Panc1 (cell line): ENCODE measurements around the gene SOX18. TPM values are rescaled to one million over a fixed set of nuclear protein-coding genes. Genes with fewer than 3 reads are reported as not detected.

Source experiments
- ATAC-seq: fragments of 200-7000 bp; cut with Tn5 transposase; 2 replicates; pipeline ENCODE4 v1.9.1; 2020; ENCODE audit warnings: mild to moderate bottlenecking, moderate library complexity
- BruUV-seq: library from RNA; stranded (reverse); fragments of 400-500 nt; replicated peaks from 2 replicates; lab custom pipeline; 2021; lab: Mats Ljungman, UMichigan
- CTCF ChIA-PET: fragments of 300-600 bp; sonication (Branson Sonifier 250); formaldehyde crosslinking; loops from one replicate; lab custom pipeline; 2022; ENCODE audit warnings: antibody characterized with exemption; lab: Charles Lee
- POLR2A ChIA-PET: fragments of 300-600 bp; sonication (Branson Sonifier 250); formaldehyde crosslinking; loops from one replicate; lab custom pipeline; 2022; ENCODE audit warnings: antibody characterized with exemption; lab: Charles Lee
- DNase-seq: peaks from one replicate; pipeline ENCODE4 v3.0.0-alpha.2; 2010; ENCODE audit warnings: low read depth, low spot score
- H3K27ac ChIP-seq: 2 replicates; pipeline ENCODE4 v1.5.1; 2011; ENCODE audit warnings: mild to moderate bottlenecking, low read length, inconsistent platforms
- H3K27me3 ChIP-seq: fragments of 200-500 bp; sonication (Bioruptor generic); 2 replicates; pipeline ENCODE4 v1.6.0; 2014; ENCODE audit warnings: low read length, inconsistent platforms; ENCODE audit not compliant: control insufficient read depth, insufficient read depth
- H3K36me3 ChIP-seq: fragments of 200-500 bp; sonication (Bioruptor generic); 2 replicates; pipeline ENCODE4 v1.5.1; 2014; ENCODE audit warnings: inconsistent platforms, mild to moderate bottlenecking, low read length, moderate library complexity; ENCODE audit not compliant: control insufficient read depth, insufficient read depth
- H3K4me1 ChIP-seq: 2 replicates; pipeline ENCODE4 v1.5.1; 2011; ENCODE audit warnings: inconsistent platforms, mild to moderate bottlenecking, low read length, moderate library complexity; ENCODE audit not compliant: control insufficient read depth, insufficient read depth
- H3K4me3 ChIP-seq, 2 experiments: 2 replicates each; pipeline ENCODE4 v1.5.1; 2011 to 2012; ENCODE audit warnings: low read depth in 2 of 2, low read length in 2 of 2, mild to moderate bottlenecking in 2 of 2, inconsistent platforms in 1 of 2, moderate library complexity in 1 of 2
- H3K9me3 ChIP-seq: fragments of 200-500 bp; sonication (Bioruptor generic); 2 replicates; pipeline ENCODE4 v1.5.1; 2014; ENCODE audit warnings: low read depth, mild to moderate bottlenecking, inconsistent platforms, low read length, moderate library complexity; ENCODE audit not compliant: control insufficient read depth, insufficient read depth
- POLR2AphosphoS5 ChIP-seq: IDR thresholded peaks from 2 replicates; pipeline ENCODE4 v1.6.1; 2012; ENCODE audit warnings: mild to moderate bottlenecking, low read depth, low read length, moderate library complexity
- SIN3A ChIP-seq: IDR thresholded peaks from 2 replicates; pipeline ENCODE4 v1.6.1; 2012; ENCODE audit warnings: low read depth, mild to moderate bottlenecking, low read length, moderate library complexity, borderline replicate concordance; ENCODE audit not compliant: insufficient read depth
- TCF7L2 ChIP-seq: IDR thresholded peaks from 2 replicates; pipeline ENCODE4 v1.6.1; 2011; ENCODE audit warnings: mild to moderate bottlenecking, low read depth, low read length, inconsistent platforms
- in situ Hi-C: cut with HindIII; loops from 2 replicates; pipeline ENCODE4 v1.10.0; 2016; ENCODE audit warnings: low sequenced_read_pairs, low pct_unique_long_range_greater_than_20kb
- intact Hi-C: fragments of 100-400 bp; cut with micrococcal nuclease; formaldehyde crosslinking; loops from one replicate; pipeline ENCODE4 v1.10.0; 2022; ENCODE audit not compliant: unreplicated experiment
- total RNA-seq: library from RNA; stranded (reverse); gene quantifications from one replicate; pipeline ENCODE4 v1.2.1, GENCODE V29; 2021; ENCODE audit not compliant: unreplicated experiment
- TF ChIP-seq, protein P1 (sequence below), 2 experiments: IDR thresholded peaks; 2 replicates each; pipeline ENCODE4 v1.6.1; 2011 to 2012; ENCODE audit warnings: low read depth in 2 of 2, control low read depth in 1 of 2, low read length in 1 of 2, mild to moderate bottlenecking in 1 of 2, moderate library complexity in 1 of 2; ENCODE audit not compliant: insufficient read depth in 1 of 2
- TF ChIP-seq, protein P2 (sequence below): fragments of 450-650 bp; IDR thresholded peaks from 2 replicates; pipeline ENCODE4 v1.5.1; 2017; ENCODE audit warnings: mild to moderate bottlenecking

Gene SOX18
- total RNA-seq, 1 experiment from 2014 or later = 18.7 TPM

DNA sequence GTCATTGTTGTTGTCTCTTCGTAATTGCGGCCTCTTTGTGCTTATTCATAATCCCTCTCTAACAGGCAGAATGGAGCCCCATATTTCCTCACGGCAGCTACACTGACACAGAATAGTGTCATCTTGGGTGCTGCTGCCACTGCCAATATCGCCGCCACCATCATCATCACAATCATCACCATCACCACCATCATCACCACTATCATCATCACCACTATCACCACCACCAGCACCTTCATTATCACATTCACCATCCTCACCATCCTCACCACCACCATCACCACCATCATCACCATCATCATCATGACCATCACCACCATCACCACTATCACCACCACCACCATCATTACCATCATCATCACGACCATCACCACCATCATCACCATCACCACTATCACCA is 47.1 kb upstream of the SOX18 start:
- no peaks in the 10 kb centered on the region for H3K9me3 ChIP-seq
- H3K4me1 ChIP-seq = no peaks in the 10 kb centered on the region
- no peak overlapping the region for H3K27ac ChIP-seq
- ATAC-seq (no peak), DNase-seq (no peak)
- no peaks in the 10 kb centered on the region for H3K36me3 ChIP-seq
- in situ Hi-C loops (no loop called here), intact Hi-C loops (no loop called here)
- no peak overlapping the region for H3K4me3 ChIP-seq
- POLR2A ChIA-PET = no interaction called here
- no TSS peak for BruUV-seq
- TF ChIP-seq TCF7L2 = no peak
- no peak for TF ChIP-seq POLR2AphosphoS5
- TF ChIP-seq, protein P1, sequence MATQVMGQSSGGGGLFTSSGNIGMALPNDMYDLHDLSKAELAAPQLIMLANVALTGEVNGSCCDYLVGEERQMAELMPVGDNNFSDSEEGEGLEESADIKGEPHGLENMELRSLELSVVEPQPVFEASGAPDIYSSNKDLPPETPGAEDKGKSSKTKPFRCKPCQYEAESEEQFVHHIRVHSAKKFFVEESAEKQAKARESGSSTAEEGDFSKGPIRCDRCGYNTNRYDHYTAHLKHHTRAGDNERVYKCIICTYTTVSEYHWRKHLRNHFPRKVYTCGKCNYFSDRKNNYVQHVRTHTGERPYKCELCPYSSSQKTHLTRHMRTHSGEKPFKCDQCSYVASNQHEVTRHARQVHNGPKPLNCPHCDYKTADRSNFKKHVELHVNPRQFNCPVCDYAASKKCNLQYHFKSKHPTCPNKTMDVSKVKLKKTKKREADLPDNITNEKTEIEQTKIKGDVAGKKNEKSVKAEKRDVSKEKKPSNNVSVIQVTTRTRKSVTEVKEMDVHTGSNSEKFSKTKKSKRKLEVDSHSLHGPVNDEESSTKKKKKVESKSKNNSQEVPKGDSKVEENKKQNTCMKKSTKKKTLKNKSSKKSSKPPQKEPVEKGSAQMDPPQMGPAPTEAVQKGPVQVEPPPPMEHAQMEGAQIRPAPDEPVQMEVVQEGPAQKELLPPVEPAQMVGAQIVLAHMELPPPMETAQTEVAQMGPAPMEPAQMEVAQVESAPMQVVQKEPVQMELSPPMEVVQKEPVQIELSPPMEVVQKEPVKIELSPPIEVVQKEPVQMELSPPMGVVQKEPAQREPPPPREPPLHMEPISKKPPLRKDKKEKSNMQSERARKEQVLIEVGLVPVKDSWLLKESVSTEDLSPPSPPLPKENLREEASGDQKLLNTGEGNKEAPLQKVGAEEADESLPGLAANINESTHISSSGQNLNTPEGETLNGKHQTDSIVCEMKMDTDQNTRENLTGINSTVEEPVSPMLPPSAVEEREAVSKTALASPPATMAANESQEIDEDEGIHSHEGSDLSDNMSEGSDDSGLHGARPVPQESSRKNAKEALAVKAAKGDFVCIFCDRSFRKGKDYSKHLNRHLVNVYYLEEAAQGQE (IDR thresholded peaks at IDR 0.05; ENCODE audit: insufficient read depth in 1 of 2, low read depth in 2 of 2, low read length in 1 of 2) = no peak
- no peaks in the 10 kb centered on the region for H3K27me3 ChIP-seq
- CTCF ChIA-PET = no interaction called here

DNA sequence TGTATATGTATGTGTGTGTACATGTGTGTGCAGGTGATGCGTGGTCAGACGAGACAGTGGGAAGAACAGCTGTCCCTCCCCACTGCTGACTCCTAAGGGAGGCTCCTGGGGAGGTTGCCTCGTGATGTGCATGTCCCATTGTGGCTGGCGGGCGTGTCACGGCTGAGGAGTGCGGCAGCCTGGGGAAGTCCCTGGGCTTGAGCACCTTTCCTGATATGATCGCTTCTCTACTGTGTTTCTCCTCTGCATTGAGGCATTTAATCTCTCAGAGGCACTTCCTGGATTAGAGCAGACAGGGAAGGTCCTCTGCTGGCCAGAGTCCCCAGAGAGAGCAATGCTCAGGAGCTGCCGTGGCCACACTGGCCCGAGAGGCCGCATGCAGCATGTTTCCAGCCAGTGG is 46.5 kb upstream of the SOX18 start:
- BruUV-seq = no TSS peak
- ChIA-PET CTCF (no interaction called here), POLR2A (no interaction called here)
- no peak for TF ChIP-seq POLR2AphosphoS5
- TF ChIP-seq, protein P2, sequence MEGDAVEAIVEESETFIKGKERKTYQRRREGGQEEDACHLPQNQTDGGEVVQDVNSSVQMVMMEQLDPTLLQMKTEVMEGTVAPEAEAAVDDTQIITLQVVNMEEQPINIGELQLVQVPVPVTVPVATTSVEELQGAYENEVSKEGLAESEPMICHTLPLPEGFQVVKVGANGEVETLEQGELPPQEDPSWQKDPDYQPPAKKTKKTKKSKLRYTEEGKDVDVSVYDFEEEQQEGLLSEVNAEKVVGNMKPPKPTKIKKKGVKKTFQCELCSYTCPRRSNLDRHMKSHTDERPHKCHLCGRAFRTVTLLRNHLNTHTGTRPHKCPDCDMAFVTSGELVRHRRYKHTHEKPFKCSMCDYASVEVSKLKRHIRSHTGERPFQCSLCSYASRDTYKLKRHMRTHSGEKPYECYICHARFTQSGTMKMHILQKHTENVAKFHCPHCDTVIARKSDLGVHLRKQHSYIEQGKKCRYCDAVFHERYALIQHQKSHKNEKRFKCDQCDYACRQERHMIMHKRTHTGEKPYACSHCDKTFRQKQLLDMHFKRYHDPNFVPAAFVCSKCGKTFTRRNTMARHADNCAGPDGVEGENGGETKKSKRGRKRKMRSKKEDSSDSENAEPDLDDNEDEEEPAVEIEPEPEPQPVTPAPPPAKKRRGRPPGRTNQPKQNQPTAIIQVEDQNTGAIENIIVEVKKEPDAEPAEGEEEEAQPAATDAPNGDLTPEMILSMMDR = no peak
- TF ChIP-seq, protein P1 (IDR thresholded peaks at IDR 0.05; ENCODE audit: insufficient read depth in 1 of 2, low read depth in 2 of 2, low read length in 1 of 2) = no peak
- TF ChIP-seq SIN3A = no peak
- TF ChIP-seq TCF7L2 = no peak
- H3K9me3 ChIP-seq = no peaks in the 10 kb centered on the region
- no peak for DNase-seq
- H3K4me1 ChIP-seq = no peaks in the 10 kb centered on the region
- H3K27ac ChIP-seq = no peak overlapping the region
- no peaks in the 10 kb centered on the region for H3K27me3 ChIP-seq
- in situ Hi-C loops (no loop called here), intact Hi-C loops (no loop called here)
- no peak overlapping the region for H3K4me3 ChIP-seq
- no peak for ATAC-seq
- no peaks in the 10 kb centered on the region for H3K36me3 ChIP-seq
